Spinal cord (tissue), 10 donors: ENCODE data around the gene RNF182. TPM values are rescaled to one million over a fixed set of nuclear protein-coding genes. Genes with fewer than 3 reads are reported as not detected.
"Not testable (repeated sequence)": the region's sequence is repeated elsewhere in the genome, so short reads cannot be mapped to it uniquely, and the experiment has no call there.

ENCODE experiments used
- DNase-seq, 6 donors: peaks; one replicate each; pipeline versions ENCODE4 v3.0.0 to v3.0.0-alpha.2; 2013 to 2015; ENCODE audit warnings: low spot score in 6 of 6, low read depth in 4 of 6
- H3K27ac ChIP-seq: one replicate; pipeline ENCODE4 v1.5.1; 2013; ENCODE audit warnings: low read depth, low read length, control low read depth
- H3K27me3 ChIP-seq: one replicate; pipeline ENCODE4 v1.6.1; 2013; ENCODE audit warnings: low read length; ENCODE audit not compliant: control insufficient read depth, insufficient read depth
- H3K36me3 ChIP-seq: one replicate; pipeline ENCODE4 v1.6.1; 2013; ENCODE audit warnings: low read length; ENCODE audit not compliant: control insufficient read depth, insufficient read depth
- H3K4me1 ChIP-seq: one replicate; pipeline ENCODE4 v1.6.1; 2013; ENCODE audit warnings: low read length; ENCODE audit not compliant: control insufficient read depth, insufficient read depth
- H3K4me3 ChIP-seq: one replicate; pipeline ENCODE4 v1.5.1; 2013; ENCODE audit warnings: low read depth, low read length, control low read depth
- H3K9me3 ChIP-seq: one replicate; pipeline ENCODE4 v1.6.1; 2013; ENCODE audit warnings: low read length; ENCODE audit not compliant: control insufficient read depth, insufficient read depth
- WGBS: methylation state at CpG from one replicate; pipeline ENCODE4 v1.1.5; 2013; ENCODE audit warnings: missing lambda C conversion rate; ENCODE audit not compliant: insufficient coverage; 5-methylcytosine and 5-hydroxymethylcytosine counted together
- polyA plus RNA-seq, 2 donors: library from polyadenylated mRNA; unstranded; fragments of 120-200 nt; gene quantifications; one replicate each; pipeline ENCODE4 v1.2.1, GENCODE V29; 2013; ENCODE audit not compliant: insufficient read length in 2 of 2
- total RNA-seq, 2 donors: library from RNA; depleted of rRNA in 1 of 2; stranded (reverse); fragments of 120-200 nt in 1 of 2; fragments of >200 nt in 1 of 2; gene quantifications; one replicate each; pipeline versions ENCODE4 v1.2.3 to v1.2.4, GENCODE V29; 2013 to 2014
- donor health status: healthy.

RNF182 gene
- total and polyA plus RNA-seq, 4 donors, result 11.6 to 37.2 (median 27.4) TPM

DNA sequence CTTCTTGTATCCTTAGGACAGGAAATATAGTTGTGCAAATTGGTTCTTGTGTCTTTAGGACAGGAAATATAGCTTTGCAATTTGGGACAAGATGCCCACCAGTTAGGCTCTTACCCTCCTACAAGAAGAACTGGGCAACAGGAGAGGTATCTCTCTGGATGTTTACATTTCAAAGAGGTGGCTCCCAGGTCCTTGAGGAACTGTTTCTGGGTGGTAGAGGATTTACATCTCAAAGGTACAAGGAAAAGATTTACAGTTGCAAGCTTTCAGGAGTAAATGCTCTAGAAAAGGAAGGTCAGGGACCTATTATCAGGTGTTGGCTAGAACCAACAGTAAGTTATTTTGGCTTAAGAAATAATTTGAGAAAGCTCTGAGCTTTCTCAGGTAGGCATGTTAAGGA is 19.2 kb downstream of the RNF182 start:
- H3K4me3 ChIP-seq, result no peak overlapping the region
- no peaks in the 10 kb centered on the region for H3K36me3 ChIP-seq
- H3K4me1 ChIP-seq, result no peaks in the 10 kb centered on the region
- no peak for DNase-seq
- no peak overlapping the region for H3K27ac ChIP-seq
- H3K27me3 ChIP-seq, result no peaks in the 10 kb centered on the region
- H3K9me3 ChIP-seq, result peaks cover 9% of the 10 kb centered on the region

DNA sequence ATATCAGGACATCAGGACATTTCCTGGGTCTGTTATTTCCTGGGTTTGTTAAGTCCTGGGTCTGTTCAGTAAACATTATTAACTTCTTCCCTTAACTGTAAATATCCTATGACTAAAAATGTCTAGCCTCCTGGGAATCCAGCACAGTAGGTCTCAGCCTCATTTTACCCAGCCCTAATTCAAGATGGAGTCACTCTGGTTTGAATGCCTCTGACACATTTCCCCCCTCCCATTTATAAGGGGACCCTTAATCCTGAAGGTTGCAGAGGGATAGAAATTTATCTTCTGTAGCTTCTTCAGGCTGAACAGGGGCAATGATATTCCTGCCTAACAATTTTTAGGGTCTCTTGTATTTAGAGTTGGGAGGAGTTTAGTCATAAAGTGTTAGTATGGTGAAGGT is 21.8 kb downstream of the RNF182 start:
- DNase-seq, result no peak
- peaks cover 9% of the 10 kb centered on the region for H3K9me3 ChIP-seq
- H3K27me3 ChIP-seq, result no peaks in the 10 kb centered on the region
- no peak overlapping the region for H3K27ac ChIP-seq
- H3K4me3 ChIP-seq, result no peak overlapping the region
- H3K4me1 ChIP-seq, result no peaks in the 10 kb centered on the region
- H3K36me3 ChIP-seq, result no peaks in the 10 kb centered on the region

DNA sequence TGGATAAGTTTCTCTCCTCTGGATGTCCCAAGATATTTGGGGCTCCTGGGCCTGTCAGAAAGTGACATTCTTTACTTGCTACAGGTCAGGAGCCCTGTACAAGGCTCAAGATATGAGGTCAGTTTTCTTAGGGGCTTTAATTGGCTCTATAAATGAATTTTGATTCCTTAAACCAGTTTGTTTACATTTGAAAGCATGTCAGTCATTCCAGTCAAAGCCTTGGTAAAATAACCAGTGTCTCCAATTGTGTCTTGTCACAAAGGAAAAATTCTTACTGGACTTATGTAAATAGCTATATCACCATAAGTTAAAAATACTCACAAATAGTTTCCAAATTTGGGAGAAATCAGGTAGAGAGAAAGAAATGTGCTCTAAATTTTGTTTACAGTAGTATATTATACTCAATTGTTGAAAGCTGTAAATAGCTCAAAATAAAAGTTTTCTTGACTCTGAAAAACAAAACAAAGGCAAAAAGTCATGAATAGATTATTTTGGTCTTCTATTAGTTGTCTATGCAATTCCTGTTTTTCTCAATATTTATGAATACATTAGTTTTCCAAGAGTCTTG is 22.9 kb downstream of the RNF182 start:
- Histone ChIP-seq H3K4me1 (no peaks in the 10 kb centered on the region), H3K27me3 (no peaks in the 10 kb centered on the region), H3K27ac (no peak overlapping the region)

DNA sequence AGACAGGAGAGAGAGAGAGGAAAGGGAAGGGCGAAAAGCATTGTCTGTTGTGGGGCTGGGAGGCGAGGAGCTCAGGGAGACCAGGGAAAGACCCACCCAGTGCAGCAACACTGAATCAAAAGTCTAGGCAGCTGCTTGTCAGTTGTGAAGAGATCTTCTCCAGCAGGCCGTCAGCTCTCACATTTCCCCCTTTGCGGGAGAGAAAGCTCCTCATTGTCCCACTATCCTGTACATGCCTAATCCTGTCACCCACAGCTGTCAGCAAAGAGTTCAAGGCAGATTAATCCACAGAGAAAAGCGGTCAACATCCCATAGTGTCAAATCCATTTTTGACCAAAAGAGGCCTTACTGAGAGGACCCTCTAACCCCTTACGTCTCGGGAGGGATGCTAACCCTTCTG is 27.3 kb downstream of the RNF182 start:
- Histone ChIP-seq H3K4me1 (no peaks in the 10 kb centered on the region), H3K36me3 (no peaks in the 10 kb centered on the region), H3K4me3 (no peak overlapping the region), H3K9me3 (peaks cover 7% of the 10 kb centered on the region), H3K27ac (no peak overlapping the region), H3K27me3 (no peaks in the 10 kb centered on the region)
- WGBS, result 80% methylated on average over 7 of the region's 7 CpGs
- DNase-seq, result no peak

More for the DNA sequence above, 22.9 kb downstream of the RNF182 start:
- Histone ChIP-seq H3K4me3 (no peak overlapping the region), H3K9me3 (peaks cover 7% of the 10 kb centered on the region), H3K36me3 (no peaks in the 10 kb centered on the region)
- DNase-seq, result no peak

DNA sequence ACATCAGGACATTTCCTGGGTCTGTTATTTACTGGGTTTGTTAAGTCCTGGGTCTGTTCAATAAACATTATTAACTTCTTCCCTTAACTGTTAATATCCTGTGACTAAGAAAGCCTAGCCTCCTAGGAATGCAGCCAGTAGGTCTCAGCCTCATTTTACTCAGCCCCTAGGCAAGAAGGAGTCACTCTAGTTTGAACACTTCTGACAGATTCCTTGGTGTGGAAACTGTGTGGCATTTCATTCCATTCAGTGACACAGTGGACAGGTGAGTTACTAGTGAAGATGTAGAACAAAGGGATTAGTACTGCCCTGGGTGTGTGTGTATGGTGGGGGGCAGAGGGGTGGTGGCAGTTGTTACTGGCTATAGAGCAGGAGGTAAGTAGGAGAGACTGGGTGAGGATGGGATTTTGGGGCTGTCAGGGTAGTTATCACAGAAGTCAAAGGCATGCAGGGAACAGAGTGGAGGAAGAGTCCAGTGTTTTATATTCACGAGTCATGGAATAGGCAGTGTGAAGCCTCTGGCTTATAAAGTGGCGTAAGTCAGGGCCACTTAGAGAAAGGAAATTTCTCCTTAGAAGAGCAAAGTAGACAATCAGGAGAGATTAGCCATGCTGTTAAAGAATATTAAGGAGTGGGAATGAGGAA is 28.4 kb downstream of the RNF182 start:
- 80% methylated on average over 2 of the region's 2 CpGs for WGBS
- peaks cover 3% of the 10 kb centered on the region for H3K9me3 ChIP-seq
- no peak overlapping the region for H3K4me3 ChIP-seq
- H3K4me1 ChIP-seq, result no peaks in the 10 kb centered on the region
- DNase-seq, result no peak
- no peaks in the 10 kb centered on the region for H3K27me3 ChIP-seq
- no peaks in the 10 kb centered on the region for H3K36me3 ChIP-seq
- H3K27ac ChIP-seq, result no peak overlapping the region

DNA sequence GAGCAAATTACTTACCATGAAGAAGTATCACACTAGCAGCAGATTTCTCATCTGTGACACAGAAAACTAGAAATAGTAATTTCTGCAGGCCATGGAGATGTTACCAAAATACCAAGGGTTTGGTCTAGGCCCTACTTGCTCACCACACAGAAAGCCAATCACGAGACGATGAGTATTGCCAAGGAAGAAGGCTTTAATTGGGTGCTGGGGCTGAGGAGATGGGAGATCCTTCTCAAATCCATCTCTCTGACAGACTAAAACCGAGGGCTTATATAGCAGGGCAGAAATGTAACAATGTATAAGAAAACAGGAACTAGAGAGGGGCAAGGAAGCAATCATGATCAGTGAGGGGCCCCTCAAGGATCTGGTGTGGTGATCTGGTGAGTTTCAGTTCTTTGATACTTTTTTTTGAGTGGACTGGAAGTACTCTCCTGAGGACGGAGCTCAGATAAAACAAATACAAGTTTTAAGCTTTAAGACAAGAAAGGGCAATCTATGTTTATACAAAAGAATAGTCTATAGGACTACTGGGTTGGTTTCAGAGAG is 40.9 kb downstream of the RNF182 start:
- WGBS, result no CpG with 5 or more reads among the region's 4 CpGs
- Histone ChIP-seq H3K36me3 (no peaks in the 10 kb centered on the region), H3K4me1 (no peaks in the 10 kb centered on the region), H3K4me3 (no peak overlapping the region), H3K27ac (no peak overlapping the region), H3K27me3 (no peaks in the 10 kb centered on the region), H3K9me3 (peaks cover 2% of the 10 kb centered on the region)
- DNase-seq, result no peak

DNA sequence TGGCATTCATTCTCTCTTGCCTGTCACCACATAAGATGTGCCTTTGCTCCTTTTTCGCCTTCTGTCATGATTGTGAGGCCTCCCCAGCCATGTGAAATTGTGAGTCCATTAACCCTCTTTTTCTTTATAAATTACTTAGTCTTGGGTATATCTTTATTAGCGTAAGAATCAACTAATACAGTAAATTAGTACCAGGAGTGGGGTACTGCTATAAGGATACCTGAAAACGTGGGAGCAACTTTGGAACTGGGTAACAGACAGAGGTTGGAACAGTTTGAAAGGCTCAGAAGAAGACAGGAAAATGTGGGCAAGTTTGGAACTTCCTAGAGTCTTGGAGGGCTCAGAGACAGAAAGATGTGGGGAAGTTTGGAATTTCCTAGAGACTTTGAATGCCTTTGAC is 46.6 kb downstream of the RNF182 start:
- H3K27ac ChIP-seq, result no peak overlapping the region
- H3K27me3 ChIP-seq, result no peaks in the 10 kb centered on the region
- DNase-seq, result no peak
- H3K4me3 ChIP-seq, result no peak overlapping the region
- 82% methylated on average over 1 of the region's 3 CpGs for WGBS
- H3K36me3 ChIP-seq, result no peaks in the 10 kb centered on the region
- H3K4me1 ChIP-seq, result no peaks in the 10 kb centered on the region
- H3K9me3 ChIP-seq, result peaks cover 11% of the 10 kb centered on the region

DNA sequence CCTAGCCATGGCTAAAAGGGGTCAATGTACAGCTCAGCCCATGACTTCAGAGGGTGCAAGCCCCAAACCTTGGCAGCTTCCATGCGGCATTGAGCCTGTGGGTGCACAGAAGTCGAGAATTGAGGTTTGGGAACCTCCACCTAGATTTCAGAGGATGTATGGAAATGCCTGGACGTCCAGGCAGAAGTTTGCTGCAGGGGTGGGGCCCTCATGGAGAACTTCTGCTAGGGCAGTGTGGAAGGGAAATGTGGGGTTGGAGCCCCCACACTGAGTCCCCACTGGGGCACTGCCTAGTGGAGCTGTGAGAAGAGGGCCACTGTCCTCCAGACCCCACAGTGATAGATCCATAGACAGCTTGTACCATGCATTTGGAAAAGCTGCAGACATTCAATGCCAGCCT is 47.9 kb downstream of the RNF182 start:
- WGBS, result no CpG with 5 or more reads among the region's 3 CpGs
- peaks cover 11% of the 10 kb centered on the region for H3K9me3 ChIP-seq
- H3K27ac ChIP-seq, H3K27me3 ChIP-seq, H3K4me3 ChIP-seq, H3K36me3 ChIP-seq, DNase-seq, H3K4me1 ChIP-seq: not testable (repeated sequence)

DNA sequence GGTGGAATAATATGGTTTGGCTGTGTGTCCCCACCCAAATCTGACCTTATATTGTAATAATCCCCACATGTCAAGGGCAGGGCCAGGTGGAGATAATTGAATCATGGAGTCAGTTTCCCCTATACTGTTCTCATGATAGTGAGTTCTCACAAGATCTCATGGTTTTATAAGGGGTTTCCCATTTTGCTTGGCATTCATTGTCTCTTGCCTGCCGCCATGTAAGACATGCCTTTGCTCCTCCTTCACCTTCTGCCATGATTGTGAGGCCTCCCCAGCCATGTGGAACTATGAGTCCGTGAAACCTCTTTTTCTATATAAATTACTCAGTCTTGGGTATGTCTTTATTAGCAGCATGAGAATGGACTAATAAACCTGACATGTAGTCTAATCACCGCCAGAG is 48.7 kb downstream of the RNF182 start:
- not testable (repeated sequence) for H3K4me1 ChIP-seq, H3K27ac ChIP-seq, H3K4me3 ChIP-seq, DNase-seq, H3K36me3 ChIP-seq, H3K27me3 ChIP-seq
- WGBS, result no CpG with 5 or more reads among the region's 3 CpGs
- peaks cover 11% of the 10 kb centered on the region for H3K9me3 ChIP-seq

DNA sequence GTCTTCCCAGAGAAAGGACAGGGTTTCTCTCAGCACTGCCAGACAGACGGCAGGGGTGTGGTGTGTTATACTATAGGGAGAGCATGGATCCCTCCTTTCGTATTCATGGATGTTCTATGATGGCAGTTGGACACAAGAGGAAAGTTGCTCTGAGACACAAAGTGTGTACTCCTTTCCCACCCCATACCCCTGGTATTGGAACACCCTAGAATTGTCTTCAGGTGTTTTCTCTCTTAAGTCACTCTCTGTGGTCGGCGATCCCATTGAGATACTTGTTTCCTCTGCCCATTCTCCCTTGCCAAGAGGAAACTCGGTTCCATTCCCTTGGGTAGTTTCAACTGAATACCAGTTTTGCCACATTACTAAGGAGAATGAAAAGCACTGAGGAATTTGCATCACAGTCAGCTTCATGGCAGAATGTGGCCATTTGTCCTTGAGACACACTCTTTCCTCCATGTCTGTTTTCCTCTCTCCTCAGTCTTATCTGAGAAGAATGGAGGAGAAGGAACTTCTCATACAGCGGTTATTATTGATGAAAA is 53.4 kb downstream of the RNF182 start:
- Histone ChIP-seq H3K4me1 (no peaks in the 10 kb centered on the region), H3K36me3 (no peaks in the 10 kb centered on the region), H3K9me3 (peaks cover 4% of the 10 kb centered on the region), H3K27me3 (no peaks in the 10 kb centered on the region), H3K27ac (no peak overlapping the region), H3K4me3 (no peak overlapping the region)
- no peak for DNase-seq
- 100% methylated on average over 2 of the region's 6 CpGs for WGBS
